ENCODE results near the gene NFKBIA. TPM values are rescaled to one million over a fixed set of nuclear protein-coding genes. Genes with fewer than 3 reads are reported as not detected.

Gene NFKBIA
- total and polyA plus RNA-seq, 2 donors (not counting 1 experiment from before 2014, with no cell fraction given), result 17.7 to 67.9 TPM

- Histone ChIP-seq H3K36me3 (ENCODE audit: control insufficient read depth, insufficient read depth, low read length) (peaks cover 16% of the 10 kb centered on the region), H3K9ac (ENCODE audit: insufficient read depth, low read length) (no peak overlapping the region), H3K4me2 (ENCODE audit: extremely low read depth, insufficient read depth, low read length) (no peak overlapping the region), H2AFZ (ENCODE audit: low read length) (no peak overlapping the region), H4K20me1 (ENCODE audit: control insufficient read depth, extremely low read depth, insufficient read depth, low read length) (no peaks in the 10 kb centered on the region), H3K27ac (ENCODE audit: insufficient read depth, low read length) (no peak overlapping the region), H3K9me3 (ENCODE audit: control insufficient read depth, insufficient read depth, low read depth, low read length) (no peaks in the 10 kb centered on the region), H3K27me3 (ENCODE audit: control insufficient read depth, insufficient read depth, low read length) (no peaks in the 10 kb centered on the region), H3K79me2 (ENCODE audit: control insufficient read depth, insufficient read depth, low read length) (peaks cover 16% of the 10 kb centered on the region), H3K4me3 (replicated peaks in 1 of 4; ENCODE audit: control extremely low read depth in 1 of 4, insufficient read depth in 1 of 4, low read depth in 3 of 4, low read length in 4 of 4) (no peak overlapping the region), H3K4me1 (ENCODE audit: control insufficient read depth, extremely low read depth, insufficient read depth, low read length) (peaks cover 14% of the 10 kb centered on the region)
- DNase-seq (ENCODE audit: low read depth in 2 of 2), result no peak
- no peak for TF ChIP-seq CTCF (conservative IDR thresholded peaks at IDR 0.05 in 1 of 2, IDR thresholded peaks at IDR 0.05 in 1 of 2; ENCODE audit: low read depth in 1 of 2, low read length in 2 of 2)
- no peak for TF ChIP-seq EZH2 (IDR thresholded peaks at IDR 0.05; ENCODE audit: low read length, missing control alignments)
Observed at GRCh38 chr14:35406090-35406489, 1.5 kb upstream of the NFKBIA start.

GRCh38 chr14:35405304-35405996 lies 901 bp upstream of the NFKBIA start:
- H3K36me3 ChIP-seq (ENCODE audit: control insufficient read depth, insufficient read depth, low read length), result peaks cover 20% of the 10 kb centered on the region
- H3K27me3 ChIP-seq (ENCODE audit: control insufficient read depth, insufficient read depth, low read length), result no peaks in the 10 kb centered on the region
- no peaks in the 10 kb centered on the region for H3K9me3 ChIP-seq (ENCODE audit: control insufficient read depth, insufficient read depth, low read depth, low read length)
- peak overlapping the region; percentile 95 for H3K9ac ChIP-seq (ENCODE audit: insufficient read depth, low read length)
- DNase-seq (ENCODE audit: low read depth in 2 of 2), result no peak
- H3K4me2 ChIP-seq (ENCODE audit: extremely low read depth, insufficient read depth, low read length), result peak overlapping the region; percentile 98
- peak overlapping the region; percentile 72 to 87 (median 76) for H3K4me3 ChIP-seq (replicated peaks in 1 of 4; ENCODE audit: control extremely low read depth in 1 of 4, insufficient read depth in 1 of 4, low read depth in 3 of 4, low read length in 4 of 4)
- H2AFZ ChIP-seq (ENCODE audit: low read length), result peak overlapping the region; percentile 9
- H3K4me1 ChIP-seq (ENCODE audit: control insufficient read depth, extremely low read depth, insufficient read depth, low read length), result peaks cover 14% of the 10 kb centered on the region
- H3K79me2 ChIP-seq (ENCODE audit: control insufficient read depth, insufficient read depth, low read length), result peaks cover 16% of the 10 kb centered on the region
- TF ChIP-seq CTCF (conservative IDR thresholded peaks at IDR 0.05 in 1 of 2, IDR thresholded peaks at IDR 0.05 in 1 of 2; ENCODE audit: low read depth in 1 of 2, low read length in 2 of 2), result no peak
- no peak for TF ChIP-seq EZH2 (IDR thresholded peaks at IDR 0.05; ENCODE audit: low read length, missing control alignments)
- H3K27ac ChIP-seq (ENCODE audit: insufficient read depth, low read length), result peak overlapping the region; percentile 91
- no peaks in the 10 kb centered on the region for H4K20me1 ChIP-seq (ENCODE audit: control insufficient read depth, extremely low read depth, insufficient read depth, low read length)

GRCh38 chr14:35403603-35404448 lies 723 bp downstream of the NFKBIA start:
- peak; percentile 88 to 96 for DNase-seq (ENCODE audit: low read depth in 2 of 2)
- Histone ChIP-seq H3K27me3 (ENCODE audit: control insufficient read depth, insufficient read depth, low read length) (no peaks in the 10 kb centered on the region), H3K4me3 (replicated peaks in 1 of 4; ENCODE audit: control extremely low read depth in 1 of 4, insufficient read depth in 1 of 4, low read depth in 3 of 4, low read length in 4 of 4) (peak overlapping the region; percentile 72 to 92 (median 81)), H3K4me2 (ENCODE audit: extremely low read depth, insufficient read depth, low read length) (peak overlapping the region; percentile 85), H3K4me1 (ENCODE audit: control insufficient read depth, extremely low read depth, insufficient read depth, low read length) (peaks cover 14% of the 10 kb centered on the region), H3K9ac (ENCODE audit: insufficient read depth, low read length) (peak overlapping the region; percentile 95), H3K27ac (ENCODE audit: insufficient read depth, low read length) (peak overlapping the region; percentile 91), H3K9me3 (ENCODE audit: control insufficient read depth, insufficient read depth, low read depth, low read length) (no peaks in the 10 kb centered on the region), H3K36me3 (ENCODE audit: control insufficient read depth, insufficient read depth, low read length) (peaks cover 20% of the 10 kb centered on the region), H2AFZ (ENCODE audit: low read length) (no peak overlapping the region), H3K79me2 (ENCODE audit: control insufficient read depth, insufficient read depth, low read length) (peaks cover 16% of the 10 kb centered on the region), H4K20me1 (ENCODE audit: control insufficient read depth, extremely low read depth, insufficient read depth, low read length) (no peaks in the 10 kb centered on the region)
- TF ChIP-seq EZH2 (IDR thresholded peaks at IDR 0.05; ENCODE audit: low read length, missing control alignments) (no peak), CTCF (conservative IDR thresholded peaks at IDR 0.05 in 1 of 2, IDR thresholded peaks at IDR 0.05 in 1 of 2; ENCODE audit: low read depth in 1 of 2, low read length in 2 of 2) (no peak)

Measured in fibroblast of lung (primary cell).